Measurements from ENCODE around the gene KRT9.
A peak's percentile ranks its signal among the peaks of the same experiment; 100 is the strongest.
"Not testable (repeated sequence)": the region's sequence is repeated elsewhere in the genome, so short reads cannot be mapped to it uniquely, and the experiment has no call there.

Gene KRT9

DNA sequence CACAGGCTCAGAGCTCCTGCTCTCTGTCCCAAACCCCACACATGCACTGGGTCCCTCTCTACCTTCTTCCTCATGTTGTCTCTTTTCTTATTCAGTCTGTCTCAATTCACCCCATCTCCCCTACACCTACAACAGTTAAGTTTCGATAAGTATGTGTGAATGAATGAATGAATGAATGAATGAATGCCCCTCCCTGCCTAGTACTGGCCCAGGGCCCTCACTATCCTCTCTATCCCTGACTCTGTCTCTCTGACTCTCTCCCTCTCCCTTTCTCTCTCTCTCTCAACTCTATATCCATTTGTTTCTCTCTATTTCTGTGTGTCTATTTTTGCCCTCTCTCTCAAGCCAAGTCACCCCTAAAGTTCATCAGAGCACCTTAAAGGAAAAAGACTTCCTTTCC, 6.7 kb upstream of the KRT9 start:
- DNase-seq, result no peak

- not testable (repeated sequence) for DNase-seq
Measured at GRCh38 chr17:41576740-41577139, 4.9 kb upstream of the KRT9 start.

DNA sequence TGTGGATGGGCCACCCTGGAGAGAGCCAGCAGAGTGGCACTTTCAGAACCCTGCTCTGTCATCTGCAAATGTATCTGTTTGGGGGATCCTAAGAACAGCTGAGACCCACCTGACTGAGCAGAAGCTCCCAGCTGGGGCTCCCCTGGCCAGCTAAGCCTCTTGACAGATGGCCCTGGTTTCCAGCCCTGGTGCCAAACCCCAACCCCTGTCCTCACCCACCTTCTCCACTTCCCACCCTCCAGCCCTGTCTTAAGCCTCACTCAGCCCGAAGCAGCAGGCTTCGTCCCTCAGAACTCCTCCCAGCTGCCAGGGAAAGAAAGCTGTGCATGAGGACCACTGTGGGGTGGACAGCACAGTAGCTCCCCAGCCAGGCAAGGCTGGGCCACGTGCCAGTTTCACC, 3.5 kb upstream of the KRT9 start:
- no peak for DNase-seq

GRCh38 chr17:41567317-41567716, 4.5 kb downstream of the KRT9 start:
- DNase-seq, result no peak

DNA sequence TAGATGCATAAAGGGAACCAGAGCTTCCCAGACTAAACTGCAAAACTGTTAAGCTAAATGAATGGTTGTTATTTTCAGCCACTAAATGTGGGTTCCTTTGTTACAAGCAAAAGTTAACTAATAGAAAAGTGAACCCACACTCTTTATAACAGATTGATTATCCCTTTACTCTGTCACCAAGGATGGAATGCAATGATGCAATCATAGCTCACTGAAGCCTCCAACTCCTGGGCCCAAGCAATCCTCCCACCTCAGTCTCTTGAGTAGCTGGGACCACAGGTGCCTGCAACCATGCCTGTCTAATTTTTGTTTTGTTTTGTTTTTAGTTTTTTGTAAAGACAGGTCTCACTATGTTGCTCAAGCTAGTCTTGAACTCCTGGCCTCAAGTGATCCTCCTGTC, 6.5 kb downstream of the KRT9 start:
- no peak for DNase-seq

DNA sequence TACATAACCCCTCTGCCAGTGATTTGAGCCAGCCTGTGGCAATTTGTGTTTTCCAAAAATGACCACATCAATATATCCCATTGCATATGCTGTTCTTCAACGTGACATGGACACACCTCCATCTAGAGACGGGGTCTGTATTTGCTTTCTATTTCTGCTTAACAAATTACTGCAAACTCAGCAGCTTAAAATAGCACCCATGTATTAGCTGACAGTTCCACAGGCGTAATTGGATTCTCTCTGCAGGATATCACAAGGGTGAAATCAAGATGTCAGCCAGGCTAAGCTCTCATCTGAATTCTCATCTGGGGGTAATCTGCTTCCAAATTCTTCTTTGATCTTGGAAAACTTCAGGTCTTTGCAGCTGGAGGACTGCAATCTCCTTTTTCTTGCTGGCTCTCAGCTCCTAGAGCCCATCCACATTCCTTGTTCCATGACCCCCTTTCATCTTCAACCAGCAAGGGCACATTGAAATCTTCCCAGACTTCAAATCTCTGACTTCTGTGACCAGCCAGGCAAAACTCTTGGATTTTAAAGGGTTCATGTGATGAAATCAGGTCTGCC, 8.2 kb downstream of the KRT9 start:
- no peak for DNase-seq

DNA sequence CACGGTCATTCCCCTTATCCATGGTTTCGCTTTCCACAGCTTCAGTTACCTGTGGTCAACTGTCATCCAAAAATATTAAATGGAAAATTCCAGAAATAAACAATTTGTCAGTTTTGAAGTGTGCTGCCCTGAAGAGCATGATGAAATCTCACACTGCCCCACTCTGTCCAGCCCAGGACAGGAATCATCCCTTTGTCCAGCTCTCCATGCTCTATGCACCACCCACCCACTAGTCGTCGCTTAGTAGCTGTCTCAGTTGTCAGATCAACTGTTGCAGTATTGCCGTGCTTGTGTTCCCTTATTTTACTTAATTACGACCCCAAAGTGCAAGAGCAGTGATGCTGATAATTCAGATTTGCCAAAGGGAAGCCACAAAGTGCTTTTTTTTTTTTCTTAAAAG, 10.3 kb downstream of the KRT9 start:
- no peak for DNase-seq

DNA sequence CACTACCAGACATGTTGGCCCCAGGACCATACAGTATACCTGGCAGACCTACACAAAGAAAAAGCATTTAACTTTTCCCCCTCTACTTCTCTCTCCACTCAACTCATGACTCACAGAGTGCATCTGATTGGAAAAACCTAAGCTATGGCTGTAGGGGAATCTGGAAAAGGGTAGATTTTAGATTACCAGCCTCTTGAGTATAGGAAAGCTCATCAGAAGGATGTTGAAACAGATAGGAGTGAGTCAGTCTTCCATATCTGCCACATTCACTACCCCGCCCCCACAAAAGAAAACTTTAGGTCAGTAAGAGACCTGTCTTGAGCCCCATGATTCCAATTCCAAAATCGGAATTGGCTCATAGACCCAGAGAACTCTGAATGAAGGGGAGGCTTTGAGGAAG, 12.3 kb downstream of the KRT9 start:
- peak; percentile 10 for DNase-seq

DNA sequence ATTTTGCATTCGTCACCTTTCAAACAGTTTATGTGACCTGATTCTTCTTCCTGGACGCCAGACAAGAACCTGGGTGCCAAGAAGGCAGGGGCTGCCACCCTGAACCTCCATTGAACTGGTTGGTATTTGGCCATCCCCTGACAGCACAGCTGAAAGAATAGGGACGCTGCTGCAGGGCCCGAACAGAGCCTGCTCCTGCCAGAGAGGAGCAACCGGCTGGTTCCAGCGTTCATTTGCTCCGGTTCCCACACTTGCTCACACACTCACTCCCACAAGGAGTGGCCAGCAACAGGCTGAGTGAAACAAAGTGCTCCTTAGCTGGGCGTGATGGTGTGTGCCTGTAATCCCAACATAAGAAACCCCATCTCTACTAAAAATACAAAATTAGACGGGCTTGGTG, 14.9 kb downstream of the KRT9 start:
- no peak for DNase-seq

DNA sequence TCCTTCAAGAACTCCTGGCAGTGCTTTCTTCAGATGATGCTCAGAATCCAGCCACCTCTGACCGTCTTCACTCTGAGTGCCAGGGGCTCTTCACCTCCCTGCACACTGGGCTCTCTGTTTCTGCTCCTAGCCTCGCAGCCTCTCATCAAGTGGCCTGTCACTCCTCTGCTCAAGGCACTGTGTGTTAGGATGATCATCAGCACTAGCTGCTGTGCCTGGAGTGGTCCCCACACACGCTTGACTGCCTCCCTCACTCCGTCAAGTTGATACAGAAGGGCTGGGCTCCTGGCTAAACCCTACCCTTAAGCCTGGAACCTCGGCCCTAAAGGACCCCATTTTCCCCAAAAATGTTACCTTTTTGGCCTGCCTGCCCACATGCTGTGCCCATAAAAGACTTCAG, 15.6 kb downstream of the KRT9 start:
- DNase-seq, result no peak

GRCh38 chr17:41555105-41555887, 16.6 kb downstream of the KRT9 start:
- peak; percentile 5 for DNase-seq

DNA sequence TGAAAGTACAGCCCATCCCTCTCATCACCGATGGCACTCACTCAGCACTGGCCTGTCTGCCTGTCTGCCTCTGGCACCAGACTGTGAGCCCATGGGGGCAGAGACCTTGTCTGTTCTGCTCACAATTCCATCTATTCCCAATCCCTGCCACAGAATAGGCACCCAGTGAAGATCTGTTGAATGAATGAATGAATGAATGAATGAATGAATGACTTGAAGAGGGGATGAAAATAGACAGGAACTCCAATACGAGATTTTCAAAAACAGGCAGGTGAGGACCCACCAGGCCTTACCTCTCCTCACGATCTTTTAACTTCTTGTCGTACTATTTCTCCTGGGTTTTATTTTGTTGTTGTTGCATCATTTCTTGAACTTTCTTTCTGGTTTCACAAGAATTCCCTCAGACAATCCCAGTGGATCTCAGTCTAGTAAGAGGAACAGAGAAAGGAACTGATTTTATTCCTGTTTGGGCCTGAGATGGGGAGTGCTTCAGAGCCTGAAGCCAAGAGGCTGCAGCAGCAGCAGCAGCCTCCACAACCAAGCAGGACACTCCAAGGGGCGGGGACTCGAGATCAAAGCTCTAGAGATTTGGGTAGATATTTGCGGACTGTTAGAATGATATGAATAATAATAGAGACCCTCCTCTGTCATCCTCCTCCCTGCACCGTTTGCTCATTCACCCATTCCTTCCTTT, 17.7 kb downstream of the KRT9 start:
- DNase-seq, result no peak

DNA sequence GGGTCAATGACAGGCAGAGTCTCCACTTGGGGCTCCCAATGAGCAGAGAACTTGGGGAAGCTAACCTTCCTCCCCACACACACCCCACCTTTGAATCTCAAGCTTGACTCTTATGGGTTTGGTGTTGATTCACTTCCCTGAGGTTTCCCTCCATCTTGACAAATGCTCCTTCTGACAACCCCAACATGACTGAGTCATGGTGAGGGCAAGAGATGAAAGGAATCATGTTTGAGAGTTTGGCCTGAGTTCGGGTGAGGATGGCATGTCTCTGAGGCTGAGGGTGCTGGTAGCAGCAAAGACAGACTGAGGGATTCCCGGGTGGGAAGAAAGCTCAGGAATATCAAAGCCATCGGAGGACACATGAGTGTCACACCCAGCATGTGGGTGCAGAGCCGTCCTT, 18.7 kb downstream of the KRT9 start:
- no peak for DNase-seq

DNA sequence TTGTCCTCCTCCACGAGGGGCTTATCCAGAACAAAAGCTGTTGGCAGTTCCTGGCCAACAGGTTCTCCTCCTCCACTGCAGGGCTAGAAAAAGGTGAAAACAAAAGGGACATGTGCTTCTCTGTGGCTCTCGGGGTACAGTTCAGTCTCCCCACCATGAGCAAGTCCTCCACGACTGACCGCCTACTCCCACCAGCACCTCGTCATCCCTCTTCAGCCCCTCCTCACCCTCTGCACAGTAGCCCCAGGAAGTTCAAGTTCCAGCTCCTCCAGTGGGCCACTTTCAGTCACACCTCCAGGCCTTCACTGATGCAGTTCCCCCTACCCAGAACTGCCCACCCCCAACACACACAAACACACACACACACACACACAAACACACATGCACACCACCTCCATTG, 19.4 kb downstream of the KRT9 start:
- DNase-seq, result no peak

- no peak for DNase-seq
Measured at GRCh38 chr17:41551365-41551764, 20.5 kb downstream of the KRT9 start.

DNA sequence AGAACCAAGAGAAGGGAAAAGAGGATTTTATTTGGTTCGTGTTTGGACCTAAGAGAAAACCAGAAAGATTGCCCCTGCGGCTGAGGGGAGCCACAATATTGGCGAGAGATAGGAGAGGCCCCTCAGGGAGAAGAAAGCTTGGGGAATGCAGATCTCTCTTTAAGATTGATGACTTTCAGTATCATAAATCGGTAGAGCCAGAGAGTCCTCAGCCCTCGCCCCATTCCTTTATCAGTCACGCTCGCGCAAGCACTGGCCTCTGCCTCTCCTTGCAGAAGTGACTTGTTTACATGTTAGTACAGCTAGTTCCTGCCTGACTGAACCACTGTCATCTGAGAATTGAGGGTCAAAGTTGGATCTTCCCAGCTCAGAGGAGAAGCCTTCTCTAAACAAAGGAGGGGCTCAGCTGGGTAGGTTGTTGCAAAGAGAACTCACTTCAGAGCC, 22.2 kb downstream of the KRT9 start:
- DNase-seq, result no peak

DNA sequence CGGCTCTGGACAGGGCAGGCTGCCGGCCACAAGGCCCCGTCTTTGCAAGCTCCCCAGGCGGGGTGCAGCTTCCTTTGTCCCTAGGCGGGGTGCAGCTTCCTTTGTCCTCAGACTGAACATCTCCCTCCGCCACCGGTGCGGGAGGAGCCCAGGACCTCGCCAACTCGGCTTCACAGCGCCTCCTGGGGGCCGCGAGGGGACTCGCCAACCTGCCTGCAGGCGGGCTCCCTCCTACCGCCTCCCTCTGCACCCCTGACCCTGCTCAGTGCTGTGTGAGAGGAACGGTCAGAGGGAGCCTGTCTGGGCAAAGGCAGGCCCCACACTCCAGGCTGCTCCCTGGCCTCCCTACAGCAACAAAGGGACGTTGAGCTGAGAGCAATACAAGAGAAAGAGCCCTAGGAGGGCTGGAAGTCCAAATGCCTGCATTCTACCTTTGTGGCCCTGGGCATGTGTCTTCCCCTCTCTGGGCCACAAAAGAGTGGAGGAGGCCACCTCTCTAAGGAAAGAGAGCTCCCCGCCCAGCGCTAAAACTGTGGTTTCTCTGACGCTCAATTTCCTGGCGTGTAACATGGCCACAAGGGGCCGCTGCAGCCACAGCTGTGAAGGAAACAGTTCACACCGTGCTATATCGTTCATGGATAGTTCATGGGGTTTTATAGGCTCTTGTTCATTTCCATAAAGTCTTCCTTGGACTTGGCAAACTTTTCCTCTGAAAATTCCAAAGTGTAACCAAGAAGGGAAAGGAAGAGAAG, 22.8 kb downstream of the KRT9 start:
- DNase-seq, result peak; percentile 82

- peak; percentile 81 for DNase-seq
Measured at GRCh38 chr17:41547921-41548843, 23.7 kb downstream of the KRT9 start.

- no peak for DNase-seq
Measured at GRCh38 chr17:41547378-41547841, 24.4 kb downstream of the KRT9 start.

DNA sequence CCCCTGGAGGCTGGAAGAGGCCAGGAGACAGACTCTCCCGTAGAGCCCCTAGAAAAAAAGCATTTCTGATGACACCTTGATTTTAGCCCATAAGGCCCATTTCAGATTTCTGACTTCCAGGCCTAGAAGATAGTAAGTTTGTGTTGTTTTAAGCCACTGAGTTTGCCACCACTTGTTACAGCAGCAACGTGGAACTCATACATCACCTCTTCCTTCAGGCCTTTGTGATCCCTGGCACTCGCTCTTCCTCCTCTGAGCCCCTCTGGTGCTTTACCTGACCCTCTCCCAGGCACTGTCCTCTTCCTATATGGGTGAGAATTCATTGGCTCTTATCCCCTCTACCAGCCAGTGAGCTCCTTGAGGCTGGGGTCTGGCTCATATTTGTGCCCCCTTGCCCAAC, 25.0 kb downstream of the KRT9 start:
- DNase-seq, result no peak

- DNase-seq, result no peak
Measured at GRCh38 chr17:41545829-41546410, 25.9 kb downstream of the KRT9 start.

DNA sequence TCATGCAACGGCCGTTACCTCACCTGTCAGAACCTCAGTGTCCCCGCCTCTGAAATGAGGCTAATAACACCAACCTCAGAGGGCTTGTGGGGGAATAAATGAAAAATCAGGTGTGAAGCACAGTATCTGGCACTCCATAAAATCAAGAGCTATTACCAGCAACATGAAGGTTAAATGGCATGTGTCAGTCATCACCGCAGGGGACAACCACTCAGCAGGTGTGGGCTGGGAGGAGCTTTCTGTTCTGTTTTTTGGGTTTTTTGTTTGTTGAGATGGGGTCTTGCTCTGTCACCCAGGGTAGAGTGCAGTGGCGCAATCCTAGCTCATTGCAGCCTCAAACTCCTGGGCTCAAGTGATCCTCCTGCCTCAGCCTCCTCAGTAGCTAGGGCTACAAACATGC, 26.9 kb downstream of the KRT9 start:
- DNase-seq, result no peak
